AG04449 (cell line): ENCODE results near the gene C6orf15.
A peak's percentile ranks its signal among the peaks of the same experiment; 100 is the strongest.

ENCODE experiments used
- CTCF ChIA-PET: fragments of 350-600 bp; formaldehyde crosslinking; extraction: SDS; loops from one replicate; lab custom pipeline; 2021; ENCODE audit warnings: antibody characterized with exemption; lab: Yijun Ruan, JAX
- POLR2A ChIA-PET: fragments of 400-600, 350-600 bp; formaldehyde crosslinking; extraction: SDS; loops from one replicate; lab custom pipeline; 2020; ENCODE audit warnings: antibody characterized with exemption, inconsistent platforms; lab: Yijun Ruan, JAX
- DNase-seq: peaks from one replicate; pipeline ENCODE4 v3.0.0-alpha.2; 2010; ENCODE audit warnings: low read depth, low spot score
- H3K4me3 ChIP-seq: 2 replicates; pipeline ENCODE4 v1.5.1; 2011; ENCODE audit warnings: low read depth, mild to moderate bottlenecking, control low read depth, low read length
- CTCF ChIP-seq: IDR thresholded peaks from one replicate; pipeline ENCODE4 v1.5.1; 2011; ENCODE audit warnings: mild to moderate bottlenecking, moderate library complexity, low read length, control low read depth, inconsistent platforms; ENCODE audit not compliant: insufficient read depth; ENCODE audit errors: missing control alignments

C6orf15 gene

GRCh38 chr6:31114541-31114878, 2.1 kb upstream of the C6orf15 start, which contains the start of gene PSORS1C1:
Gene PSORS1C1, plus strand, starts transcription at chr6:31114800. Its CDS starts 14,833 bp downstream, at chr6:31129633.
- H3K4me3 ChIP-seq, result peak within 1 kb of the TSS; percentile 25
- DNase-seq, result peak; percentile 73
- no peak for TF ChIP-seq CTCF
- CTCF ChIA-PET, result interaction anchor here (1.1 to 11.8 kb wide), 11 partner anchors 14 to 288 kb away, joined by 3 to 162 read pairs (median 8); partner anchors contain the start of gene VARS2
- POLR2A ChIA-PET, result interaction anchor here (0.6 kb wide), 1 partner anchor 715 kb away, joined by 3 read pairs; no protein-coding TSS in a partner anchor

- ChIA-PET CTCF (interaction anchor here (0.7 to 11.8 kb wide), 11 partner anchors 13 to 286 kb away, joined by 3 to 162 read pairs (median 8); partner anchors contain the start of gene VARS2), POLR2A (interaction anchor here (0.6 kb wide), 1 partner anchor 716 kb away, joined by 3 read pairs; no protein-coding TSS in a partner anchor)
- H3K4me3 ChIP-seq, result no peak overlapping the region
- no peak for TF ChIP-seq CTCF
- DNase-seq, result peak; percentile 9
Measured at GRCh38 chr6:31113861-31114540, 1.6 kb upstream of the C6orf15 start.

DNA sequence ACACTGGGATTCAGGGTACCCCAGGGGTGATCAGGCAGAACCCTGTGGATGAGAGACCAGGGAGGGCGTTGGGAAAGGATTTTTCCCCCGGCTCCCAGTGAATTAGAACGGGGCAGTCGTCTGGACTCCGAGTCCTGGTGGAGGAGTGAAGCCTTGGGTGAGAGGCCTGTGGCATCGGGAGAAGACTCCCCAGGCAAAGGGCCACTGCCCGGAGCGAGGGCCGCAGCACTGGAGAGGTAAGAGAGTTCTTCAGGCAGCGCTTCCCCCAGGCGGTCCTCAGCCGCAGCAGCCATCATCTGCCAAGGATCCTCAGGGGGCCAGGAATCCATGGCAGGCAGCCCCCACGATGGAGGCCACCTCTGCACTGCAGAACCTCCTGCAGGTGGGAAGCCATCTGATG, 663 bp downstream of the C6orf15 start:
- DNase-seq, result no peak
- no peak overlapping the region for H3K4me3 ChIP-seq
- TF ChIP-seq CTCF, result no peak
- ChIA-PET POLR2A (no interaction called here), CTCF (interaction anchor here (1.4 to 11.8 kb wide), 4 partner anchors 10 to 31 kb away, joined by 3 to 162 read pairs (median 18); no protein-coding TSS in a partner anchor)

- ChIA-PET POLR2A (no interaction called here), CTCF (interaction anchor here (0.7 to 11.8 kb wide), 6 partner anchors 9 to 196 kb away, joined by 3 to 162 read pairs (median 4); partner anchors contain the start of gene VARS2)
Measured at GRCh38 chr6:31110825-31111582, 1.4 kb downstream of the C6orf15 start.

DNA sequence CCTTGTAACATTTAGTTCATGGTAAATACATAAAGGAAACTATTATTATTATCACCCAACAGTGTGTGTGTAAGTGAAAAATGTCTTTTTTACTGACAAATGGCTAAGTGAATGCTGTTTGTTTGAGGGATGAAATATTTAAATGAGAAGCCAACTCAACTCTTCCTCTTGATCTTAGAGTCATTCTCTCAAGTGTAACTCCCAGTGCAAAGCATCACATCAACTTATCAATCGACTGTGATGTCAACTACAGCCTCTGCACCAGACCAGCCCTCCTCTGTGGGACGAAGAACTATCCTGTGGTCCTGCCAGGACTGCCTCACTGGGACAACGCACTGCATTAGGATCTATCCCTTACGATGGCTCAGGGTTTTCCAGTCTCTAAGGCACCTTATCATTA, 5.3 kb downstream of the C6orf15 start:
- H3K4me3 ChIP-seq, result no peak overlapping the region
- DNase-seq, result no peak
- POLR2A ChIA-PET, result no interaction called here
- no peak for TF ChIP-seq CTCF
- CTCF ChIA-PET, result no interaction called here

More at GRCh38 chr6:31110825-31111582, 1.4 kb downstream of the C6orf15 start:
- no peak for TF ChIP-seq CTCF
- no peak overlapping the region for H3K4me3 ChIP-seq
- DNase-seq, result no peak
